CMK (cell line): ENCODE results near the gene GLT8D2.

Experiments used
- DNase-seq: peaks from one replicate; pipeline ENCODE4 v3.0.0-alpha.2; 2010; ENCODE audit warnings: low read depth

GLT8D2 gene, protein sequence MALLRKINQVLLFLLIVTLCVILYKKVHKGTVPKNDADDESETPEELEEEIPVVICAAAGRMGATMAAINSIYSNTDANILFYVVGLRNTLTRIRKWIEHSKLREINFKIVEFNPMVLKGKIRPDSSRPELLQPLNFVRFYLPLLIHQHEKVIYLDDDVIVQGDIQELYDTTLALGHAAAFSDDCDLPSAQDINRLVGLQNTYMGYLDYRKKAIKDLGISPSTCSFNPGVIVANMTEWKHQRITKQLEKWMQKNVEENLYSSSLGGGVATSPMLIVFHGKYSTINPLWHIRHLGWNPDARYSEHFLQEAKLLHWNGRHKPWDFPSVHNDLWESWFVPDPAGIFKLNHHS

GRCh38 chr12:104049903-104050356 is at the start of gene GLT8D2:
GLT8D2 (minus strand) TSS chr12:104050187; CDS start chr12:104019648, 30,539 bp downstream.
- DNase-seq: no peak

DNA sequence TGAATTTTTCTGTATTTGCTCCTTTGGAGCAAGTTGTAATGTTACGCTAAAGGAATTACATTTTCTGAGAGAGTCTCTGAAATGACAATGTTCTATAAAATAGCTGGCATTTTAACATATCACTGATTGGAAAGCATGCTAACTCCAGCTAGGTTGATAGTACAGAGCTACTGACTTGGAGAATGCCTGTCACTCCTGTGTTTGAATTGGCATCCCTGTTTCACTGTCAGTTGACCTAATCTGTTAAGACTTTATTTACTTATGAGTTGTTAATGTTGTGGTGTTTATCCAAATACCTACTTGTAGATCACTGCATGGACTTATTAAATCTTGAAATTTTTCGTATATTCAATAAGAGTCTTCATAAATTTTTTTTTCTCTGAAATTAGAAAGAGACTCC is 48.0 kb upstream of the GLT8D2 start:
- no peak for DNase-seq

DNA sequence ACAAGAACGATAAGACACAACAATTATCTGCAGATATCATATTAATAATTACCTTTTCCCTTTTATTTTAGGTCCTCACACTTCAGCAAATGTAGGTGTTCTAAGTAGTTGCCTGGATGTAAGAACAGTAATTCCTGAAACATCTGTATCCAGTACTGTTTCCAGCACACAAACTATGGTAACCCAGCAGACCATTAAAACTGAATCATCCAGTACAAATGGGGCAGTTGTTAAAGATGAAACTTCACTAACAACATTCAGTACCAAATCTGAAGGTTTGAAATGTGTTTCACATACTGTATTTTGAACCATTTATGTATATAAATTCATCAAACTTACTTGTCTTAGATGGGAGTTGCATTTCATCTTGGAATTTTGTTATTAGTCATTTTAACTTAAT is 45.3 kb upstream of the GLT8D2 start:
- DNase-seq: no peak

DNA sequence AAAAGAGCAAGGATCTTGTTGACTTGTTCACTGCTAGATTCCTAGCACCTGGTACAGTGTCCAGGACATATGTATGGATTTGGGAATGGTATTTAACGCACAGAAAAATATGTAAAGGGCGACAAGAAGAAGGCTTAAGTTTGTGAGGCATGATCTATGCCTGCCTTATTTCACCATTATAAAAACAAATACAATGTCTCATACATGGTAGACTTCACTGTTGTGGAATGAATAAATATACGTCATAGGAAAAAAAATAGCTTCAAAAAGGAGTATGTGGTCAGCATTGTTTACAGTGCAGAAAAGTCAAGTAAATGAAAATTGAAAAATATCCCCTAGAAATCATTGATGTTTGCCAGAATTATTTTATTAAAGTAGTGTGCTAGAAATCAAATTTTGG is 44.3 kb upstream of the GLT8D2 start:
- no peak for DNase-seq

DNA sequence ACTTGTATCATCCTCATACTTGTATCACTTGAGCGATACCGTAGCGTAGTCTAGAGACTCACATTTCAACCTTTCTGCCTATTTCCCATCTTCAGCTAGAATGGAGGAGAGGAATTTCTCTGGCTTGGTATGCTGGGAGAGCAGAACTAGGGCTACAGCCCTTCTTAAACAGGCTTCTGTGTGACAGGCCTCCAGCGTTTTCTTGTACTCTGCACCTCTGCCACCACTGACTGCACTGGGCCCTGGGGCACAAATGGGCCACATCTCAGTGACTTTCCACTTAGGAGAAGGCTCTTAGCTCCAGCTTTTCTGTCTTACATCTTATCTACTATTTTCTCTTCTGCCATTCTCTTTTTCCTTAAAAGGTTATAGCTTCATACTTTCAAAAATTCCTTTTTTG is 41.1 kb upstream of the GLT8D2 start:
- no peak for DNase-seq

GRCh38 chr12:104090685-104091084 is 40.7 kb upstream of the GLT8D2 start:
- DNase-seq: no peak

GRCh38 chr12:104083769-104084475 is 33.9 kb upstream of the GLT8D2 start:
- no peak for DNase-seq

- DNase-seq: no peak
These were observed 30.8 kb upstream of the GLT8D2 start for GRCh38 chr12:104080764-104081163.

DNA sequence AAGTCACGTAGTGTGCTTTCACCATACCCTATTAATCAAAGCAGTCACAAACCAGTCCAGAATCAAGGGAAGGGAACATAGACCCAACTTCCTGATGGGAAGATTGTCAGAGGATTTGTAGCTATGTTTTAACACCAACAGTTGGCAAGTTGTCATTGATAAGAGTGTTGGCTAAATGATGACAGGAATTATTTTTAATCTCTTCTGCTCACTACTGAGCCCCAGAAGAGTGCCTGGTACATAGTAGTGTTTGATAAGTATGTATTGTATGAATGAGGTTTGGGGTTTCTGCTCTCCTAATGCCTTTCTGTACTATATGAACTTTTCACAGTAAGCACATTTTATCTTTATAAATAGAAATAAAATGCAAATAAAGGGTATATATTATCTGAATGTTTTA is 29.0 kb upstream of the GLT8D2 start:
- DNase-seq: no peak

- DNase-seq: no peak
These were observed 23.7 kb upstream of the GLT8D2 start for GRCh38 chr12:104073699-104074098.

GRCh38 chr12:104072099-104072498 is 22.1 kb upstream of the GLT8D2 start:
- DNase-seq: no peak

GRCh38 chr12:104064842-104065427 is 14.9 kb upstream of the GLT8D2 start:
- DNase-seq: no peak

- peak; percentile 50 for DNase-seq
These were observed 14.2 kb upstream of the GLT8D2 start, which contains the start of gene HCFC2 for GRCh38 chr12:104064031-104064841. HCFC2 (plus strand) TSS chr12:104064531; CDS start chr12:104064561, 30 bp downstream.

GRCh38 chr12:104063712-104064030 is 13.7 kb upstream of the GLT8D2 start:
- no peak for DNase-seq

- DNase-seq: no peak
These were observed 10.8 kb upstream of the GLT8D2 start for GRCh38 chr12:104060791-104061190.

- DNase-seq: no peak
These were observed 10.0 kb upstream of the GLT8D2 start for GRCh38 chr12:104059963-104060362.

GRCh38 chr12:104058802-104059201 is 8.8 kb upstream of the GLT8D2 start:
- DNase-seq: no peak

DNA sequence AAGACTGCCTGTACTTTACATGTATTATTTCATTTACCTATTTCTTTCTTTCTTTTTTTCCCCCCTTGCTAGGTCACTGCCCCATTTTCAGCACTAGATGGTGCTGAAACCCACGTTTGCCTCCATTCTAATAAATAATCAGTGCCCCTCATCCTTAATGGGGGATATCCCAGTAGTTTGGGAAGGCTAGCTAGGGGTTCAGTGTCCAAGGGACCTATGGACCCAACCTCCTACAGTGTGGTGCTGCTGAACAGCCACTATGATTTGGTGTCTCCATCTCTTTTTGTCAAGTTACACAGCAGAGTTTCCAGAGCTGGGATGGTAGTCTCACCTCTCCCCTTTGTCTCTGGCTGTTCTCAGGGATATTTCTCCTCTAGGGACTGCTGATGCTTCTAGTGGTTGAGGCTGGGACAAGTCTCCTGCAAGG is 7.8 kb upstream of the GLT8D2 start:
- no peak for DNase-seq

DNA sequence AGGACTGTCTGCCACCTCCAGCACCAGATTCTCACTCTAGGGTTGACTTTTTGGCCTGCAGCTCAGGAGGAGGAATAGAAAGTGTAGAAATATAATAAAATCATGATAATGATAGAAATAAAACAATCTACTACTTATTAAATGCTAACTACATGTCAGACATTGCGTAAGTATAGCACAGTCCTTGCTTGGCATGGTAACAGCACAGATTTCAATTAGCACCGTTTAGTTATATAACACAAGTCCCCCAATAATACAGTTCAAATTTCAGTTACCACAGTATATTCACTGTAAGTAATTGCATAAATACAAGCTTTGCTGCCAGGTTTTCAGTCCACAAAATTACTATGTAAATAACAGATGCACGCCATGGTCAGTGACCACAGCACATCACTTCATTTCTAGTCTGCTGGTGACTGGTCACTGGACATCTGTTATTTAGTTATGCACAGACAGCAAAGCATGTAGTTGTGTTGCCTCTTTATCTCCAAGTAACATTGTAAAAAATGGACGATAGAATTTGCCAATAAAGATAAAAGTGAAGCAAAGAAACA is 6.5 kb upstream of the GLT8D2 start:
- no peak for DNase-seq

GRCh38 chr12:104055686-104056388 is 5.8 kb upstream of the GLT8D2 start:
- DNase-seq: no peak

GRCh38 chr12:104054681-104055346 is 4.8 kb upstream of the GLT8D2 start:
- DNase-seq: no peak
